Measurements from ENCODE around the gene P3H3.
"Not testable (repeated sequence)": the region's sequence is repeated elsewhere in the genome, so short reads cannot be mapped to it uniquely, and the experiment has no call there.

P3H3 gene

GRCh38 chr12:6849427-6849826, 21.2 kb downstream of the P3H3 start:
- DNase-seq = no peak

- DNase-seq = no peak
These were observed 21.9 kb downstream of the P3H3 start for GRCh38 chr12:6849976-6850560.

- DNase-seq = no peak
These were observed 22.6 kb downstream of the P3H3 start for GRCh38 chr12:6850796-6851152.

DNA sequence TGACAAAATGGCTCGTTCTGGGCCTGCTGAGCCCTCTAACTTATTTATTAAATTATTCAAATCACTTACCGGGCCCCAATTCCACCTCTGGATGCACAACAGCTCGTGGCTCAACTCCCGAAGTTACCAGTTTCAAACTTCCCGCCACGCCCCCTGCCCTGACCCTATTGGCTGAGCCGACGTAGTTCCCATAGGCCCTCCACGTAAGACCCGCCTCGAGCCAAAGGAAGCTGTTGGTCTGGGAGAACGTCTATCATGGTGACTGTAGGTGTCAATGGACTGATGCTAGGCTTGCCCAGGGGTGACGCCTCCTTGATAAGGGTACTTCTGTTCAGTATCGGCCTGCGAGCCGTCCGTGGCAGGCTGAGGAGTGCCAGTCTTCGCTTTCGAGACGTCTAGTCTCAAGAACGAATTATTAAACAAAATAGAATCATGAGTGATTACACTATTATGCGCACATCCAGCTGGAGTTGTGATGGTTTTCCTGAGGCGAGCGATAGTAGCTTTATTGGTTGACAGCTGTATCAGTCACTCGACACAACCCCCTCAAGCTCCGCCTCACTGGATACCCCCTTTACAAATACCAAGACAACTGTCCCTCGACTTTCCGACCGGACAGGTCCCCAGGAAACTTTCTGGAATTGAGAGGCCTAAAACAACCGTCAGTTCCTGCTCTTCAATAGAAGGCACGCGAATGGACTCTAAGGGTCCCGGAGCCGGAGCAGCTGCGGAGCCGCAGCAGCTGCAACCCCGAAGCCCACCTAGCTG, 23.1 kb downstream of the P3H3 start, which contains the start of gene CDCA3:
CDCA3 (minus strand) TSS at position 134 of the 768 bp plus-strand sequence. CDS start 334 bp downstream, outside the sequence.
- DNase-seq = peak; percentile 81

DNA sequence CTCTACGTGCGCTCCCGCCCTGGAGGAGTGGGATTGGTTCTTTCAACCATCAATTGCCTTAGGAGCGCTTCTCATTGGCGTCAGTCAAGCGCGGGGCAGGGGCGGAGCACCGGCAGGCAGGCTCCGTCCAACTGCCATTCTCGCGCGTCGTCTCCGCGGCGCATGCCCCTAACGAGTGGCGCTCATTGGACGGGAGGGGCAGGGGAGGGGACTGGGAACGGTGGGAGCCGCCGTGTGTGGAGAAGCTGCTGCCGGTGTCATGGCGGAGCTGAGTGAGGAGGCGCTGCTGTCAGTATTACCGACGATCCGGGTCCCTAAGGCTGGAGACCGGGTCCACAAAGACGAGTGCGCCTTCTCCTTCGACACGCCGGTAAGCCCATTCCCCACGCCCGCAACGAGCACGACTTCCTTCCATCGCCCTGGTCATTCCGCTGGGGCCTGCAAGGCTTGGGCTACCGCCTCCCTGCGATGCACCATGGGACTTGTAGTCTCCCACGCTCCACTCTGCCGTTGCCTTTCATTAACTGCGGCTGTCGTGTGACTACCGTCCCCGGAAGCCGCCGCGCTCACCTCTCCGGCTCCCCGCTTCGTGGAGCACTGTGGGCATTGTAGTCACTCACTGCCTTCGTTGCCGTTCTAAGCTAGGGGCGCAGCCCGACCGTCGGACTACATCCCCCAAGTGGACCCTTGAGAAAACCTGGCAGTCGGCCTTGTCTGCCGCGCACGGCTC, 23.9 kb downstream of the P3H3 start, which contains the start of gene USP5:
USP5 (plus strand) TSS at position 230 of the 730 bp plus-strand sequence; CDS start at position 260, 30 bp downstream.
- peak; percentile 95 for DNase-seq

GRCh38 chr12:6852651-6853354, 24.6 kb downstream of the P3H3 start:
- no peak for DNase-seq

GRCh38 chr12:6853626-6854025, 25.4 kb downstream of the P3H3 start:
- DNase-seq = no peak

GRCh38 chr12:6854036-6854435, 25.8 kb downstream of the P3H3 start:
- DNase-seq = no peak

GRCh38 chr12:6855322-6855721, 27.1 kb downstream of the P3H3 start:
- DNase-seq = no peak

- DNase-seq = no peak
These were observed 30.6 kb downstream of the P3H3 start for GRCh38 chr12:6858799-6859198.

GRCh38 chr12:6860116-6860515, 31.9 kb downstream of the P3H3 start:
- DNase-seq = no peak

- no peak for DNase-seq
These were observed 32.7 kb downstream of the P3H3 start for GRCh38 chr12:6860942-6861341.

DNA sequence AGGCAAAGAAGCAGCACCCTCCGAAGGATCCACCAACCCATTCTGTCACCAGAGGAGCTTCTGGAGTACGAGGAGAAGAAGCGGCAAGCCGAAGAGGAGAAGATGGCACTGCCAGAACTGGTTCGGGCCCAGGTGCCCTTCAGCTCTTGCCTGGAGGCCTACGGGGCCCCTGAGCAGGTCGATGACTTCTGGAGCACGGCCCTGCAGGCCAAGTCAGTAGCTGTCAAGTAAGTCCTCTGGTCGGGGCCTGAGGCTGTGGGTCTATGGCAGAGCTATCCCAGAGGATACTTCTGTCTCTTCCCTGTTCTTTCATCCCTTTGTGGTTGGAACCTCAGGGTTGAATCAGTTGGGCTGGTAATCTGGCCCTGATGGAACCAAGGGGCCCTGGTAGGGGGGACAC, 33.2 kb downstream of the P3H3 start:
- no peak for DNase-seq

DNA sequence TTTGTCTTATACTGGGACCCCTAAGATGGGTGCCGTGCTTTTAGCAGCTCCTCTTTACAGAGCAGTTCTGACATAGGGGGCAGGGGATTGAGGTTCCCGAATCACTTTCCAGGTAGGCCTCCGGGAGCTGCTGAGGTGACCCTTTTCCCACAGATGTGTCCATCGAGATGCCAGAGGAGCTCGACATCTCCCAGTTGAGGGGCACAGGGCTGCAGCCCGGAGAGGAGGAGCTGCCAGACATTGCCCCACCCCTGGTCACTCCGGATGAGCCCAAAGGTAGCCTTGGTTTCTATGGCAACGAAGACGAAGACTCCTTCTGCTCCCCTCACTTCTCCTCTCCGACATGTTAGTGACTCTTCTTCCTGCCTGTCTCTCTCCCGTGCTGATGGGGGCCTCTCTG, 34.8 kb downstream of the P3H3 start:
- DNase-seq = no peak

GRCh38 chr12:6863586-6864321, 35.5 kb downstream of the P3H3 start:
- DNase-seq = no peak

DNA sequence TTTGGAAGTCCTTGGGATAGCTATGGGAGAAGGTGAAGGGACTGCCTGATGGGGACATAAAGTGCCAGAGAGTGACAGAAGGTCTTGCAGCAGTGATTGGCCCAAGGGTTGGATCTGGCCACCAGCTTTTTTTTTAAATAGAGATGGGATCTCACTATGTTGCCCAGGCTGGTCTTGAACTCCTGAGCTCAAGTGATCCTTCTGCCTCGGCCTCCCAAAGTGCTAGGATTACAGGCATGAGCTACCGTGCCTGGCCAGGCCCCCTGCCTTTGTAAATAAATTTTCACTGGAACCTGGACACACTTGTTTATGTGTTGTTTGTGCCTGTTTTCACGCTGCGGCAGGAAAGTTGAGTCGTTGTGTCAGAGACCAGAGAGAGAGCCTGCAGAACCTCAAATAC, 37.1 kb downstream of the P3H3 start:
- not testable (repeated sequence) for DNase-seq

DNA sequence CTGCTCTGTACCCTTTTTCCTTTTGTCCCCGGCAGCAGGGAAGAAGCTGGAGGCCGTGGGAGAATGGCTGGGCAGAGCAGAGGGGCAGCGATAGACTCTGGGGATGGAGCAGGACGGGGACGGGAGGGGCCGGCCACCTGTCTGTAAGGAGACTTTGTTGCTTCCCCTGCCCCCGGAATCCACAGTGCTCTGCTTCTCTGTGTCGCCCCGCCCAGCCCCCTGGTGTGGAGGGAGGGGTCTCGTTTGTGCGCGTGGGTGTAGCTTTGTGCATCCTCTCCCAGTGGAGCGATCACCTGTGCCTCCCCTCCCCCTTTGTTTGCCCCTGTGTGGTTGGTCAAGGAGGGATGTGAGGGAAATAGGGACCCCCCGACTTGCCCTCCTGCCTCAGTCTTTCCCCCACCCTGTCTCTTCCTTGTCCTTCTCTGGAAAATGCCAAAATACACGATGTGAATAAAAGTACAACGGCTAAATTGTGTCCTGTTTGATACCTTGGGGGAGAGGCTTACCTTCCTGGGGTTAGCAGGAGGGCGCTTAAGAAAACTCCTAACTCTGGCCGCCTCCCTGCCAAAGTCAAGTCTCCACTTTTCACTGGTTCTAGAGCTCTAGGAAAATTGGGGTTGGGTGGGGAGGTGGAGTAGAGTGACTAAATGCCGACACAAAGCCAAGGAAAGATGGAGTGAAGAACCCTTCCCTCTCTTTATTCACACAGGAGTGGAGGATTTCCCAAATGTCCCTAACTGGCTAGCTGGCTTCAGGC, 38.1 kb downstream of the P3H3 start:
- no peak for DNase-seq

- peak; percentile 27 for DNase-seq
These were observed 38.8 kb downstream of the P3H3 start for GRCh38 chr12:6866920-6867412.

GRCh38 chr12:6867413-6868210, 39.4 kb downstream of the P3H3 start, which contains the start of gene TPI1:
Gene TPI1, plus strand, starts transcription at chr12:6867531. Its CDS starts 36 bp downstream, at chr12:6867567.
- DNase-seq = no peak

All from NCI-H510A (cell line).